ENCODE measurements around the gene ZNF277.

Gene ZNF277

DNA sequence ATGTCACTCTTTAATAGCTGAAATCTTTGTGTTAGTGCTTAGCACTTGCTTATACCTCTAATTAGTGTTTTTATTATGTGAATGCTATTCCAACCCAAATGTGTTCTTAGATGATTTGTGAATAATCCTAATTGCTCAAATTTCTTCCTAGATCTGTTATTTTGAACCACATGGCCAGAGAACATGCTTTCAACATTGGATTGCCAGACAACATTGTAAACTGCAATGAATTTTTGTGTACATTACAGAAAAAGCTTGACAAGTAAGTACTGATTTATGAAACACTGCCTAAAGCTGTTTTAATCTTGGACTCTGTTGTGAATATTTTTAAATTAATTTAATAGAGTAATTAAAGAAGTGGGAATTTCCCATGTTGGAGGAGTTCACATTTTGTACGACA is 121.1 kb downstream of the ZNF277 start:
- Histone ChIP-seq H2BK15ac (ENCODE audit: low read length) (no peak overlapping the region), H3K27me3 (ENCODE audit: control insufficient read depth in 3 of 3, insufficient read depth in 3 of 3, low read depth in 1 of 3, low read length in 3 of 3) (no peaks in the 10 kb centered on the region), H3K4me2 (ENCODE audit: insufficient read depth, low read length, poor library complexity, severe bottlenecking) (no peak overlapping the region), H2AK5ac (ENCODE audit: low read depth, low read length) (no peak overlapping the region), H3K4ac (ENCODE audit: low read length) (no peak overlapping the region), H3K36me3 (replicated peaks in 1 of 2; ENCODE audit: control insufficient read depth in 2 of 2, insufficient read depth in 2 of 2, low read length in 2 of 2) (peaks cover 0 to 40% of the 10 kb centered on the region in 2 donors), H4K91ac (ENCODE audit: low read depth, low read length, poor library complexity) (no peak overlapping the region), H2BK12ac (ENCODE audit: low read length) (no peak overlapping the region), H3K4me3 (ENCODE audit: low read length in 2 of 2) (no peak overlapping the region), H2BK120ac (ENCODE audit: low read depth, low read length) (no peak overlapping the region), H3K27ac (replicated peaks; ENCODE audit: low read length) (no peak overlapping the region), H3K18ac (ENCODE audit: low read length) (no peak overlapping the region), H3K79me1 (ENCODE audit: low read depth, low read length) (no peaks in the 10 kb centered on the region), H2AFZ (ENCODE audit: low read length) (no peak overlapping the region), H3K9ac (ENCODE audit: low read depth, low read length, poor library complexity) (no peak overlapping the region), H3K9me3 (replicated peaks in 1 of 2; ENCODE audit: control insufficient read depth in 2 of 2, insufficient read depth in 1 of 2, low read depth in 1 of 2, low read length in 2 of 2) (peaks cover 3 to 13% of the 10 kb centered on the region in 2 donors), H3K14ac (ENCODE audit: low read length) (no peak overlapping the region), H2BK5ac (ENCODE audit: low read length) (no peak overlapping the region), H3K4me1 (ENCODE audit: control insufficient read depth in 2 of 2, insufficient read depth in 1 of 2, low read depth in 1 of 2, low read length in 2 of 2) (no peaks in the 10 kb centered on the region), H3K23ac (ENCODE audit: low read depth, low read length, poor library complexity) (no peak overlapping the region), H4K8ac (ENCODE audit: low read depth, low read length) (no peak overlapping the region)
- no peak for DNase-seq (ENCODE audit: low spot score)
- WGBS, 2 donors (ENCODE audit: extremely low coverage in 2 of 2, insufficient read length in 2 of 2, insufficient replicate concordance in 1 of 2) = no CpG with 5 or more reads among the region's 1 CpG

DNA sequence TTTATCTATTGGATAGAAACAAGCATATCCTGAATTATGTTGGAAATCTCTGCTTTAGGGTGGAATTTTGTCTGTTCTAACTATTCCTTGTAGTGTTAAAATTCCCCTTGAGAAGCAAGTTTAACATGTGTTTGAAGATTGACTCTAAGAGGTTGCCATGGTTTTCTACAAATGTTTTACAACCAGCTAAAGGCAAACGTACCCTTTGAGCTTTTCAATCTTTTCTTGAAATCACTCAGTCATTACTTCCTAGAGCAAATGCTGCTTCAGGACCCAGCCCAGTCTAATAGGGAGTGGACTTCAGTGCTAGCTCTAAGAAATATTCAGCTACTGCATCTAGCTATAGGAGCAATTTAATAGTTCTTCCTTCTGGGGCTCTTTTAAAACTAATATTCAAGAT is 125.0 kb downstream of the ZNF277 start:
- DNase-seq (ENCODE audit: low spot score) = no peak
- no peak overlapping the region for H3K27ac ChIP-seq (replicated peaks; ENCODE audit: low read length)

DNA sequence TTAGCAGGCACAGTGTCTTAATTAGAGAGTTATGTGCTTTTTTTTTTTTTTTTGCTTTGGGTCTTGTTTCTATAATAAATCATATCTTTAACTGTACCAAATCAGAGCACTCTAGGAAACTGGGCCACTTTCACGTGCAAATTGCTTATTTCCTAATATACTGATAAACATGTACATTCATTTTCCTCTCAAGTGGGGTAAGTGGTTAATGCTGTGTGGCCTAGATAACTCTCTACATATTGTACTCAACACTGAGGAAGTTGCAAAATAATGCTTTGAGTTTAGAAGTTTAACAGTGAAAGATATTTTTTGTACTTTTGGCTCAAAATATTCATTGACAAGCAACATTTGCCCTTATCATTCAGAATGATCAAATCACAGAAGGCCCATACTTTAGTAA is 127.9 kb downstream of the ZNF277 start:
- no peaks in the 10 kb centered on the region for H3K79me1 ChIP-seq (ENCODE audit: low read depth, low read length)
- WGBS, 2 donors (ENCODE audit: extremely low coverage in 2 of 2, insufficient read length in 2 of 2, insufficient replicate concordance in 1 of 2) = no CpG with 5 or more reads among the region's 1 CpG
- H2BK12ac ChIP-seq (ENCODE audit: low read length) = no peak overlapping the region
- no peak overlapping the region for H4K8ac ChIP-seq (ENCODE audit: low read depth, low read length)
- no peak overlapping the region for H2AK5ac ChIP-seq (ENCODE audit: low read depth, low read length)
- H2BK15ac ChIP-seq (ENCODE audit: low read length) = no peak overlapping the region
- H2BK5ac ChIP-seq (ENCODE audit: low read length) = no peak overlapping the region
- H3K4ac ChIP-seq (ENCODE audit: low read length) = no peak overlapping the region
- peaks cover 4 to 16% of the 10 kb centered on the region in 2 donors for H3K36me3 ChIP-seq (replicated peaks in 1 of 2; ENCODE audit: control insufficient read depth in 2 of 2, insufficient read depth in 2 of 2, low read length in 2 of 2)
- H3K27ac ChIP-seq (replicated peaks; ENCODE audit: low read length) = no peak overlapping the region
- H3K14ac ChIP-seq (ENCODE audit: low read length) = no peak overlapping the region
- peaks cover 0 to 2% of the 10 kb centered on the region in 2 donors for H3K4me1 ChIP-seq (ENCODE audit: control insufficient read depth in 2 of 2, insufficient read depth in 1 of 2, low read depth in 1 of 2, low read length in 2 of 2)
- no peak overlapping the region for H3K9ac ChIP-seq (ENCODE audit: low read depth, low read length, poor library complexity)
- H3K23ac ChIP-seq (ENCODE audit: low read depth, low read length, poor library complexity) = no peak overlapping the region
- no peak overlapping the region for H4K91ac ChIP-seq (ENCODE audit: low read depth, low read length, poor library complexity)
- H3K4me3 ChIP-seq (ENCODE audit: low read length in 2 of 2) = no peak overlapping the region
- no peak overlapping the region for H2AFZ ChIP-seq (ENCODE audit: low read length)
- H3K9me3 ChIP-seq (replicated peaks in 1 of 2; ENCODE audit: control insufficient read depth in 2 of 2, insufficient read depth in 1 of 2, low read depth in 1 of 2, low read length in 2 of 2) = no peaks in the 10 kb centered on the region
- no peak overlapping the region for H3K18ac ChIP-seq (ENCODE audit: low read length)
- no peaks in the 10 kb centered on the region for H3K27me3 ChIP-seq (ENCODE audit: control insufficient read depth in 3 of 3, insufficient read depth in 3 of 3, low read depth in 1 of 3, low read length in 3 of 3)
- no peak for DNase-seq (ENCODE audit: low spot score)
- no peak overlapping the region for H2BK120ac ChIP-seq (ENCODE audit: low read depth, low read length)
- no peak overlapping the region for H3K4me2 ChIP-seq (ENCODE audit: insufficient read depth, low read length, poor library complexity, severe bottlenecking)

More for the DNA sequence above, 125.0 kb downstream of the ZNF277 start:
- no peaks in the 10 kb centered on the region for H3K4me1 ChIP-seq (ENCODE audit: control insufficient read depth in 2 of 2, insufficient read depth in 1 of 2, low read depth in 1 of 2, low read length in 2 of 2)
- H3K18ac ChIP-seq (ENCODE audit: low read length) = no peak overlapping the region
- H3K14ac ChIP-seq (ENCODE audit: low read length) = no peak overlapping the region
- H2BK120ac ChIP-seq (ENCODE audit: low read depth, low read length) = no peak overlapping the region
- no peak overlapping the region for H3K9ac ChIP-seq (ENCODE audit: low read depth, low read length, poor library complexity)
- H2BK5ac ChIP-seq (ENCODE audit: low read length) = no peak overlapping the region
- H3K4me2 ChIP-seq (ENCODE audit: insufficient read depth, low read length, poor library complexity, severe bottlenecking) = no peak overlapping the region
- no peak overlapping the region for H2AK5ac ChIP-seq (ENCODE audit: low read depth, low read length)
- no peak overlapping the region for H2AFZ ChIP-seq (ENCODE audit: low read length)
- H3K27me3 ChIP-seq (ENCODE audit: control insufficient read depth in 3 of 3, insufficient read depth in 3 of 3, low read depth in 1 of 3, low read length in 3 of 3) = no peaks in the 10 kb centered on the region
- H3K4me3 ChIP-seq (ENCODE audit: low read length in 2 of 2) = no peak overlapping the region
- H2BK15ac ChIP-seq (ENCODE audit: low read length) = no peak overlapping the region
- no peak overlapping the region for H3K4ac ChIP-seq (ENCODE audit: low read length)
- peaks cover 3 to 20% of the 10 kb centered on the region in 2 donors for H3K36me3 ChIP-seq (replicated peaks in 1 of 2; ENCODE audit: control insufficient read depth in 2 of 2, insufficient read depth in 2 of 2, low read length in 2 of 2)
- no peak overlapping the region for H4K8ac ChIP-seq (ENCODE audit: low read depth, low read length)
- H3K9me3 ChIP-seq (replicated peaks in 1 of 2; ENCODE audit: control insufficient read depth in 2 of 2, insufficient read depth in 1 of 2, low read depth in 1 of 2, low read length in 2 of 2) = peaks cover 0 to 2% of the 10 kb centered on the region in 2 donors
- H2BK12ac ChIP-seq (ENCODE audit: low read length) = no peak overlapping the region
- no CpG with 5 or more reads among the region's 1 CpG for WGBS, 2 donors (ENCODE audit: extremely low coverage in 2 of 2, insufficient read length in 2 of 2, insufficient replicate concordance in 1 of 2)
- H4K91ac ChIP-seq (ENCODE audit: low read depth, low read length, poor library complexity) = no peak overlapping the region
- H3K79me1 ChIP-seq (ENCODE audit: low read depth, low read length) = no peaks in the 10 kb centered on the region
- H3K23ac ChIP-seq (ENCODE audit: low read depth, low read length, poor library complexity) = no peak overlapping the region

DNA sequence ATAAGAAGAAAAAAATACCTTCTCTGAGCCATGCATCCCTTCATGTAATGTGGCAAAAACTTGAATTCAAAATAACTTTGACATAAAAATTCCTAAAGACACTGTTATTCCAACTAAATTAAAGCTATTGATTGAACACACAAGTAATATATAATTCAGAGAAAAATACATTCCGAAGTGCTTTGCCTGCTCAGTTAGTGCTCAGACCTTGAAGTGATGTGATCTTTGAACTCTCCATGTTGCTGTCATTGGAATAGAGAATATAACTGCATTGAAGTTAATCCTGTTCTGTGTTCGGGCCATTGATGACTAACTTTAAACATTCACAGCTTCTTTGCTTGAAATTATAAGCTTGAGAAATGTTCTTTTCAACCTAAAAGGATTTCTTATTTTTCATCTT is 129.8 kb downstream of the ZNF277 start:
- Histone ChIP-seq H3K9me3 (replicated peaks in 1 of 2; ENCODE audit: control insufficient read depth in 2 of 2, insufficient read depth in 1 of 2, low read depth in 1 of 2, low read length in 2 of 2) (no peaks in the 10 kb centered on the region), H3K79me1 (ENCODE audit: low read depth, low read length) (no peaks in the 10 kb centered on the region), H2BK120ac (ENCODE audit: low read depth, low read length) (no peak overlapping the region), H2BK15ac (ENCODE audit: low read length) (no peak overlapping the region), H4K8ac (ENCODE audit: low read depth, low read length) (no peak overlapping the region), H2AK5ac (ENCODE audit: low read depth, low read length) (no peak overlapping the region), H3K9ac (ENCODE audit: low read depth, low read length, poor library complexity) (no peak overlapping the region), H3K4me1 (ENCODE audit: control insufficient read depth in 2 of 2, insufficient read depth in 1 of 2, low read depth in 1 of 2, low read length in 2 of 2) (peaks cover 0 to 2% of the 10 kb centered on the region in 2 donors), H3K27me3 (ENCODE audit: control insufficient read depth in 3 of 3, insufficient read depth in 3 of 3, low read depth in 1 of 3, low read length in 3 of 3) (no peaks in the 10 kb centered on the region), H3K23ac (ENCODE audit: low read depth, low read length, poor library complexity) (no peak overlapping the region), H4K91ac (ENCODE audit: low read depth, low read length, poor library complexity) (no peak overlapping the region), H2BK5ac (ENCODE audit: low read length) (no peak overlapping the region), H3K4me2 (ENCODE audit: insufficient read depth, low read length, poor library complexity, severe bottlenecking) (no peak overlapping the region), H3K14ac (ENCODE audit: low read length) (no peak overlapping the region), H3K4me3 (ENCODE audit: low read length in 2 of 2) (no peak overlapping the region), H3K18ac (ENCODE audit: low read length) (no peak overlapping the region), H3K27ac (replicated peaks; ENCODE audit: low read length) (no peak overlapping the region), H3K36me3 (replicated peaks in 1 of 2; ENCODE audit: control insufficient read depth in 2 of 2, insufficient read depth in 2 of 2, low read length in 2 of 2) (peaks cover 6 to 16% of the 10 kb centered on the region in 2 donors), H2BK12ac (ENCODE audit: low read length) (no peak overlapping the region), H2AFZ (ENCODE audit: low read length) (no peak overlapping the region), H3K4ac (ENCODE audit: low read length) (no peak overlapping the region)
- no CpG with 5 or more reads among the region's 2 CpGs for WGBS, 2 donors (ENCODE audit: extremely low coverage in 2 of 2, insufficient read length in 2 of 2, insufficient replicate concordance in 1 of 2)
- DNase-seq (ENCODE audit: low spot score) = no peak

All from neuronal stem cell (in vitro differentiated cells).